Measurements from ENCODE around the gene KLK11.

Gene KLK11

GRCh38 chr19:51031220-51031879, 4.9 kb upstream of the KLK11 start:
- intact Hi-C loops (cut with DNase I), result no loop called here
- DNase-seq, result no peak

- intact Hi-C loops (cut with DNase I), result no loop called here
- DNase-seq, result no peak
These were observed 4.2 kb upstream of the KLK11 start for GRCh38 chr19:51030631-51031030.

GRCh38 chr19:51029718-51030117, 3.3 kb upstream of the KLK11 start:
- intact Hi-C loops (cut with DNase I), result loop anchor here (10.0 kb wide), 1 partner anchor 65 kb away; no protein-coding TSS in a partner anchor
- no peak for DNase-seq

- intact Hi-C loops (cut with DNase I), result loop anchor here (10.0 kb wide), 1 partner anchor 67 kb away; no protein-coding TSS in a partner anchor
- no peak for DNase-seq
These were observed 1.5 kb upstream of the KLK11 start for GRCh38 chr19:51027873-51028272.

- intact Hi-C loops (cut with DNase I), result loop anchor here (10.0 kb wide), 1 partner anchor 68 kb away; no protein-coding TSS in a partner anchor
- DNase-seq, result no peak
These were observed 850 bp upstream of the KLK11 start for GRCh38 chr19:51027126-51027806.

GRCh38 chr19:51025809-51026553, 435 bp downstream of the KLK11 start:
- intact Hi-C loops (cut with DNase I), result loop anchor here (10.0 kb wide), 1 partner anchor 69 kb away; no protein-coding TSS in a partner anchor
- DNase-seq, result no peak

GRCh38 chr19:51025401-51025800, 1.0 kb downstream of the KLK11 start:
- DNase-seq, result no peak

GRCh38 chr19:51024924-51025323, 1.5 kb downstream of the KLK11 start:
- DNase-seq, result no peak
- intact Hi-C loops (cut with DNase I), result loop anchor here (10.0 kb wide), 1 partner anchor 70 kb away; no protein-coding TSS in a partner anchor

More at GRCh38 chr19:51025401-51025800, 1.0 kb downstream of the KLK11 start:
- intact Hi-C loops (cut with DNase I), result loop anchor here (10.0 kb wide), 1 partner anchor 69 kb away; no protein-coding TSS in a partner anchor

GRCh38 chr19:51023946-51024345, 2.5 kb downstream of the KLK11 start:
- DNase-seq, result no peak
- intact Hi-C loops (cut with DNase I), result loop anchor here (10.0 kb wide), 1 partner anchor 71 kb away; no protein-coding TSS in a partner anchor

GRCh38 chr19:51022526-51022925, 3.9 kb downstream of the KLK11 start:
- no peak for DNase-seq
- intact Hi-C loops (cut with DNase I), result loop anchor here (10.0 kb wide), 1 partner anchor 72 kb away; no protein-coding TSS in a partner anchor

GRCh38 chr19:51020988-51021651, 5.3 kb downstream of the KLK11 start:
- peak in 8 of 42 donors; percentile 1 to 61 (median 28) for DNase-seq
- intact Hi-C loops (cut with DNase I), result loop anchor here (10.0 kb wide), 1 partner anchor 74 kb away; no protein-coding TSS in a partner anchor

GRCh38 chr19:51019544-51019925, 6.9 kb downstream of the KLK11 start, which contains the start of gene KLK10:
KLK10 (minus strand) TSS chr19:51019709; CDS start chr19:51019130, 579 bp downstream.
- no peak for DNase-seq
- intact Hi-C loops (cut with DNase I), result loop anchor here (5.0 kb wide), 1 partner anchor 87 kb away; no protein-coding TSS in a partner anchor

GRCh38 chr19:51018745-51019543, 7.5 kb downstream of the KLK11 start:
- DNase-seq, result peak in 7 of 42 donors; percentile 1 to 38 (median 15)

GRCh38 chr19:51016798-51017683, 9.4 kb downstream of the KLK11 start:
- peak; percentile 1 to 94 (median 76) for DNase-seq
- intact Hi-C loops (cut with DNase I), result loop anchor here (5.0 kb wide), 1 partner anchor 85 kb away; no protein-coding TSS in a partner anchor

More at GRCh38 chr19:51018745-51019543, 7.5 kb downstream of the KLK11 start:
- intact Hi-C loops (cut with DNase I), result loop anchor here (5.0 kb wide), 1 partner anchor 87 kb away; no protein-coding TSS in a partner anchor

GRCh38 chr19:51015691-51016267, 10.6 kb downstream of the KLK11 start:
- intact Hi-C loops (cut with DNase I), result loop anchor here (5.0 kb wide), 1 partner anchor 83 kb away; no protein-coding TSS in a partner anchor

GRCh38 chr19:51014242-51014641, 12.2 kb downstream of the KLK11 start:
- no peak for DNase-seq
- intact Hi-C loops (cut with DNase I), result no loop called here

More at GRCh38 chr19:51015691-51016267, 10.6 kb downstream of the KLK11 start:
- no peak for DNase-seq

Data from head of caudate nucleus (tissue), 42 donors.